ENCODE data around the gene TAF10.

Gene TAF10

DNA sequence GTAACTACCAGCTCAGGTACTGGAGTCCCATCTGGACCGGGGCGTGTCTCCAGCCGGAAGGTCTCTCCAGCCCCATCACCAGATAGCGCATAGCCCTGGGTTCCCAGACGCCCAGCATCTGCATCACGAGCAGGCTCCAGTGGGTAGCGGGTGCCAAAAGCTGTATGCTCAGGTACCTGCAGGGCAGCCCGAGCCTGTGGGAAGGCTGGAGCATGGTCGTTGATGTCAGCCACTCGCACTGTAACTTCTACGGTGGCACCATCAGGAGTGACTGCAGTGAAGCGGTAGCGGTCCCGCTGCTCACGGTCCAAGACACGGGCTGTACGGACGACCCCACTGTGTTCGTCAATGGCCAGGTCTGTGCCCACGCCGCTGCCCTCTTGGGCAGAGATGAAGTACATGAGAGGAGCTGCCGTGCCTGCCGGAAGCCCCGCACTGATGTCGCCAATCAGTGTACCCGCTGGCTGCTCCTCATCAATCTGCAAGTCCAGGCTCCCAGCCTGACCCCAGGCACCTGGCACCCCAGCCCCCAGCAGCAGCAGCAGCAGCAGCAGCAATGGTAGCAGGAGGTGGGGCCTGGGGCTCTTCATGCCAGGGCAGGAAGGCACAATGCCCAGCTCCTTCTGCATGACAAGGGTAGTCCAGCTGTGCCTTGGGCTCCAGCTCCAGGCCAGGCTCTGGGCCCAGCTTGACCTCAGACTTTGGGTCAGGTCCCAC is 29.1 kb upstream of the TAF10 start:
- DNase-seq (ENCODE audit: low read depth in 2 of 2), result no peak

DNA sequence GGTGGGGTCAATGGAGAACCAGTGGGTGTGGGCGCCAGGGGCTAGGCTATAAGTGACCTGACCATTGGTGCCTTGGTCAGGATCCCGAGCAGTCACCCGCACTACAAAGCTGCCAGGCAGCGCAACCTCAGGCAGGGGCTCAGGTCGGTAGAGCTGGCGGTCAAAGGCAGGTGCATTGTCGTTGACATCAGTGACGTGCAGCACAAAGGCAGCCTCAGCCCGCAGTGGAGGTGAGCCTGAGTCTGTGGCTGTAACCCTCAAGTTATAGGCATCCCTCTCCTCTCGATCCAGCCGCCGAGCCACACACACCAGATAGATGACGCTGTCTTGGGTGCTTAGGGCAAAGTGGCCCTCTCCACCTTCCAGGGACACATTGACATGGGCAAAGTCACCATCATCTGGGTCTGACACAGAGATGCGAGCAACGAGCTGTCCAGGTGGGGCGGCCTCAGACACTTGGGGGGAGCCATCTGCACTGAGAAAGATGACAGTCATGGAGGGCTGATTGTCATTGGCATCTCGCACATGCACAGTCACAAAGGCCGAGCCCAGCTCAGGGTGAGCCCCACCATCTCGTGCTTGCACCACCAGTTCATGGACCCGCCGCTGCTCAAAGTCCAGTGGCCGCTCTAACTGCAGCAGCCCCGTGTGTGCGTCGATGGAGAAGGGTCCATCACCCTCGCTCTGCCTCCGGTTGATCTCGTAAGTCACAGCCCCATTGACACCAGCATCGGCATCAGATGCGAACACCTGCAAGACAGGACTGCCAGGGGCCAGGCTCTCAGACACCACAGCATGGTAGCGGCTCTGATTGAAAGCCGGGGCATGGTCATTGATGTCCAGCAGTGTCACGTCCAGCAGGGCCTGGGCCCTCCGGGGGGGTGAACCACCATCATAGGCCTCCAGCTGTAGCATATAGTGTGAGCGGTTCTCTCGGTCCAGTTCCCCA is 28.3 kb upstream of the TAF10 start:
- DNase-seq (ENCODE audit: low read depth in 2 of 2), result no peak

GRCh38 chr11:6638429-6638828 is 26.4 kb upstream of the TAF10 start:
- DNase-seq (ENCODE audit: low read depth in 2 of 2), result no peak

- no peak for DNase-seq (ENCODE audit: low read depth in 2 of 2)
These were observed 25.9 kb upstream of the TAF10 start for GRCh38 chr11:6637871-6638270.

GRCh38 chr11:6636480-6636879 is 24.5 kb upstream of the TAF10 start:
- no peak for DNase-seq (ENCODE audit: low read depth in 2 of 2)

GRCh38 chr11:6635082-6635932 is 23.3 kb upstream of the TAF10 start:
- DNase-seq (ENCODE audit: low read depth in 2 of 2), result no peak

DNA sequence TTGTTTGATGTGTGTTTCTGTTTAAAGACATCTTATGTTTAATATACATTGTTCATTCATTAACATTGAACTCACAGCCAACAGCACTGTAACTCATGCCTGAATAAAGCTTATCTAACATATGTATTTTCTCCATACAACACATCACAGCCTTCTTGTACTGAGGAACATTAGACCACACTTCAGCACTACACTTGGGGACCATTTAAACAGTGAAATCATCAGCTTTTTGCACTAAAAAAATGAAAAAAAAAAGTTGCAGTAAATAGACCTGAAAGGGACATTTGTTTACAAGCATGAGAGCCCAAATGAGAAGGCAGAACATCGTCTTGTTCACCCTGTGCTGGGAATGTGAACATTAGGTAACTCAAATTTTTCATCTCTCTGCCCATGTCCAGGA is 22.5 kb upstream of the TAF10 start:
- DNase-seq (ENCODE audit: low read depth in 2 of 2), result no peak

GRCh38 chr11:6633422-6634408 is 21.7 kb upstream of the TAF10 start:
- DNase-seq (ENCODE audit: low read depth in 2 of 2), result no peak

- DNase-seq (ENCODE audit: low read depth in 2 of 2), result no peak
These were observed 20.4 kb upstream of the TAF10 start for GRCh38 chr11:6632116-6633073.

DNA sequence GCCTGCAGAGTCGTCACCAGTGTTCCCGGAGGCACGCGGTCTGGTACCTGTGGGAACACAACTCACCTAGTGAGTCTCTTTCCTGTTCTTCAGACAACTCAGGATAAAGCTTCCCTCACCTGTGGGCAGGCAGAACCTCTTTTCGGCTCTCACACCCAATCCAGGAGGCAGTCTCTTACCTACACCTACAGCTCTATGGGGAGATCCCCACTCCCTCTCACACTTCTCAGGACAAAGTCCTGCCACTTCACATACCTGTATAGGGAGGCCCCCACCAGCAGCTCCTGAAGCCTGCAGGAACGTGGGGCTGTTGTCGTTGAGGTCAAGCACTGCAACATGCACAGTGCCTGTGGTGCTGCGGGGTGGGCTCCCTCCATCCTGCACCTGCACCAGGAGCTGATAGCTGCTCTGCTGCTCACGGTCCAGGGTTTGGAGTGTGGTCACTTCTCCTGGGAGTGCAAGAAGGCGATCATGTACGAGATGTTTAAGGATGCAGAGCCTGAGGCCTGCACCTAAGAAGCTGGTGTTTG is 19.4 kb upstream of the TAF10 start:
- no peak for DNase-seq (ENCODE audit: low read depth in 2 of 2)

GRCh38 chr11:6630632-6631291 is 18.7 kb upstream of the TAF10 start:
- DNase-seq (ENCODE audit: low read depth in 2 of 2), result no peak

- no peak for DNase-seq (ENCODE audit: low read depth in 2 of 2)
These were observed 18.0 kb upstream of the TAF10 start for GRCh38 chr11:6629892-6630631.

DNA sequence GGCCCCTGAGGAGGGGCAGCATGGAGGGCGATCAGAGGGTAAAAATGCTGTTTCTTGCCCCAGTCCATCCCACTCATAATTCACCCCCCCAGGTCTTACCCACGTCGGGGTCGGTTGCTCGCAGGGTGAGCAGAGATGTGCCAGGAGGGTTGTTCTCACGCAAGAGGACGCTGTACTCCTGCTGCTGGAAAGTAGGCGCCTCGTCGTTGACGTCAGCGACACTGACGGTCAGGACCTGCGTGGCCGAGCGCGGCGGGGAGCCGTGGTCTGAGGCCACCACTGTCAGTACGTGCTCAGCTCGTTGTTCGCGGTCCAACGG is 17.5 kb upstream of the TAF10 start:
- no peak for DNase-seq (ENCODE audit: low read depth in 2 of 2)

DNA sequence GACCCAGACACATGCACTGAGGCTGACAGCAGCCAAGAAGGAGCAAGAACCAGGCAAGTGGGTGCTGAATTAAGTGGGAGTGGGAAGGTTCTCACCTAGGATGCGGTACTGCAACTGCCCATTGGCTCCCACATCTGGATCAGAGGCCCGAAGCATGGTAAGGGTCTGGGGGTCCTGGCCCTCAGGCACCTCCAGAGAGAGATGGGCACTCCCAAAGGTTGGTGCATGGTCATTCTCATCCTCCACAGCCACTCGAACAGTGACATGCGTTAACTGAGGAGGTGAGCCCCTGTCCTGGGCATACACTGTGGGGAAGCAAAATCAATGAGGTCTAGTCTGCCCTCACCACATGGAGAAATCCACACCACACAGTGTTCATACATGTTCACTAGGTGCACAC is 16.5 kb upstream of the TAF10 start:
- no peak for DNase-seq (ENCODE audit: low read depth in 2 of 2)

DNA sequence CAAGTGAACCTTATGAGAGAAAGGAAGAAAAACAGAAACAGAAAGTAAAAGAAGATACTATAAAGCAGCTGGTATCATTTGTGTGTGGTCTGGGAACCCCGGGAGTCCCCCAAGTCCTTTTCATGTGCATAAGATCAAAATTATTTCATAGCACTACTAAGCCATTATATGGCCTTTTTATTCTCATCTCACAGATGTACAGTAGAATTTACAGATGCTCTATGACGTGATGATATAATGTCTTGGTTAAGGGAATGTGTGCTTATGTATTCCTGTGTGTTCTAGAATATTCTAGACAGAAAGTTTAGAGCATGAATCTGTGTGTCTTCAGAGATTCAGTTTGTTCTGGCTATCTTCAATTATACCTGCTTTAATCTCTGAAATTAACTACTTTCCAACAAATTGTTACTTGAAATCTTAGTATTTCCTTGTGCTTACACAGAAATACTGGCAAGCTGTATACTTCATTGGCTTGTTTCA is 15.8 kb upstream of the TAF10 start:
- DNase-seq (ENCODE audit: low read depth in 2 of 2), result no peak

DNA sequence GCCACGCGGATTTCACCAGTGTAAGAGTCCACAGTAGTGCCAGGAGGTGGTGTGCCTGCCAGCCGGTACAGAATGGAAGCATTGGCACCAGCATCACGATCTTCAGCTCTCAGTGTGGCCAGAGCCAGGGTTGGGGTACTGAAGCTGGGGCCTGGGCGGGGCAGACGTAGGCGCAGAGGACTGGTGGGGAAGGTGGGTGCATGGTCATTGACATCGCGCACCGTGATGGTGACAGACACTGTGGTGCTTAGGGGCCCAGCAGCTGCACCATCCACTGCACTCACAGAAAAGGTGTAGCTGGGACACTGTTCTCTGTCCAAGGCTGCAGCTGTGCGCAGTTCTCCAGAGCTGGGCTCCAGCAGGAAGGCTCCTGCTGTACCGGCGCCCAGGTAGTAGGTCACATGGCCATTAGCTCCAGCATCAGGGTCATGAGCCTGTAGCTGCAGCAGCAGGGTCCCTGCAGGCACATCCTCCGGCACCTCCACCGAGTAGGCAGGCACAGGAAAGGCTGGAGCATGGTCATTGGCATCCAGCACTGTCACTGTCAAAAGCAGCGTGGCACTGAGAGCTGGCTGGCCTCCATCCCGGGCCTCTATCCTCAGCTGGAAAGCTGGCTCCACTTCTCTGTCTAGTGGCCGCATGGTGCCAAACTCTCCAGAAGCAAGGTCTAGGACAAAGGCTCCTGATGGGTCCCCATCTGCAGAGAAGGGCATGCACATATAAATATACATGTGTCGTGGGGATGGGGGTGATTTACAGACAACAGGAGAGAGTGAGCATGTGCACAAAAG is 15.2 kb upstream of the TAF10 start:
- DNase-seq (ENCODE audit: low read depth in 2 of 2), result no peak

DNA sequence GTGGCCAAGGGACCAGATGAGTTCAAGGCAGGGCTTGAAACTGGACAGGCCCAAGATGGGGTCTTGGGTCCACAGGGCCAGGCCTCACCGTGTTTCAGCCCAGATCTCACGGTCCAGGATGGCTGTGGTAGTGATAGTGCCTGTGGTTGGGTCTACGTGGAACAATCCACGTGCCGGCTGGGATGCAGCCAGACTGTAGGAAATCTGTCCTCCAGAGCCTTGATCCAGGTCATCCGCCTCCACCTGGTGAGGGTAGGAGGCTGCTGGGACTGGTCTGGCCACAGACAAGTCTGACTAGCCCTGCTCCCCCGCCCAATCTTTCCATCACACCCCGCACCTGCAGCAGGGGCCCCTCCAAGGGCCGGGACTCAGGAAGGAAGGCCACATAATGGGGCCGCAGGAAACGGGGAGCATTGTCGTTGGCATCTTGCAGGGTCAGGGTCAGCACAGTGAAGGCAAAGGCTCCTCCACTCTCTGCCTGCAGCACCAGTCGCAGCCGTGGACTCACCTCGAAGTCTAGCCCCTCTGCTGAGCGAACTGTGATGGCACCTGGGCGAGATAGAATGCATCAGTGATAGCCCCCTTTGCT is 13.9 kb upstream of the TAF10 start:
- no peak for DNase-seq (ENCODE audit: low read depth in 2 of 2)

Data from stimulated activated CD4-positive, alpha-beta T cell treated with anti-CD3 and anti-CD28 coated beads, Interleukin-4, amount 100 ng/mL, for 48 hours (primary cell).